ENCODE measurements around the gene GGNBP2. TPM values are rescaled to one million over a fixed set of nuclear protein-coding genes. Genes with fewer than 3 reads are reported as not detected.

The GGNBP2 gene
- total RNA-seq, 4 donors from 2014 or later: 41.6 to 55.8 (median 54.2) TPM

- Histone ChIP-seq H3K9me3 (no peaks in the 10 kb centered on the region), H3K4me1 (peaks cover 0 to 2% (median 0%) of the 10 kb centered on the region in 4 donors), H3K27me3 (peaks cover 0 to 56% (median 0%) of the 10 kb centered on the region in 4 donors), H3K27ac (replicated peaks in 1 of 4) (no peak overlapping the region), H3K36me3 (no peaks in the 10 kb centered on the region), H3K4me3 (no peak overlapping the region)
- 34% methylated on average over 5 of the region's 5 CpGs for whole genome bisulfite sequencing
- no peak for DNase-seq (ENCODE audit: extremely low spot score)
- TF ChIP-seq CTCF (IDR thresholded peaks at IDR 0.05) (no peak), POLR2A (IDR thresholded peaks at IDR 0.05; ENCODE audit: low read depth) (no peak), EP300 (IDR thresholded peaks at IDR 0.05) (no peak), POLR2AphosphoS5 (IDR thresholded peaks at IDR 0.05) (no peak)
- intact Hi-C loops (cut with DNase I): no loop called here
Observed at GRCh38 chr17:36614933-36615332, 70.2 kb downstream of the GGNBP2 start.

GRCh38 chr17:36616061-36617029 is 71.6 kb downstream of the GGNBP2 start:
- Histone ChIP-seq H3K9me3 (no peaks in the 10 kb centered on the region), H3K36me3 (no peaks in the 10 kb centered on the region), H3K27ac (replicated peaks in 1 of 4) (no peak overlapping the region), H3K27me3 (peaks cover 0 to 63% (median 0%) of the 10 kb centered on the region in 4 donors), H3K4me1 (no peaks in the 10 kb centered on the region), H3K4me3 (no peak overlapping the region)
- 85% methylated on average over 15 of the region's 16 CpGs for WGBS
- intact Hi-C loops (cut with DNase I): no loop called here
- TF ChIP-seq POLR2AphosphoS5 (IDR thresholded peaks at IDR 0.05) (no peak), CTCF (IDR thresholded peaks at IDR 0.05) (no peak), POLR2A (IDR thresholded peaks at IDR 0.05; ENCODE audit: low read depth) (no peak), EP300 (IDR thresholded peaks at IDR 0.05) (no peak)
- DNase-seq (ENCODE audit: extremely low spot score): no peak

GRCh38 chr17:36617773-36618172 is 73.1 kb downstream of the GGNBP2 start:
- Histone ChIP-seq H3K9me3 (no peaks in the 10 kb centered on the region), H3K36me3 (no peaks in the 10 kb centered on the region), H3K27me3 (peaks cover 0 to 63% (median 0%) of the 10 kb centered on the region in 4 donors), H3K4me3 (no peak overlapping the region), H3K4me1 (no peaks in the 10 kb centered on the region), H3K27ac (replicated peaks in 1 of 4) (no peak overlapping the region)
- TF ChIP-seq POLR2AphosphoS5 (IDR thresholded peaks at IDR 0.05): no peak
- TF ChIP-seq EP300 (IDR thresholded peaks at IDR 0.05): no peak
- no peak for TF ChIP-seq POLR2A (IDR thresholded peaks at IDR 0.05; ENCODE audit: low read depth)
- TF ChIP-seq CTCF (IDR thresholded peaks at IDR 0.05): no peak
- WGBS: 89% methylated on average over 7 of the region's 7 CpGs
- intact Hi-C loops (cut with DNase I): no loop called here
- DNase-seq (ENCODE audit: extremely low spot score): no peak

- intact Hi-C loops (cut with DNase I): no loop called here
- WGBS: 91% methylated on average over 3 of the region's 3 CpGs
Observed at GRCh38 chr17:36623281-36623680, 78.6 kb downstream of the GGNBP2 start.

More at GRCh38 chr17:36623281-36623680, 78.6 kb downstream of the GGNBP2 start:
- H3K9me3 ChIP-seq: no peaks in the 10 kb centered on the region
- no peaks in the 10 kb centered on the region for H3K36me3 ChIP-seq
- H3K4me3 ChIP-seq: no peak overlapping the region
- DNase-seq (ENCODE audit: extremely low spot score): no peak
- H3K4me1 ChIP-seq: no peaks in the 10 kb centered on the region
- H3K27ac ChIP-seq (replicated peaks in 1 of 4): no peak overlapping the region
- no peak for TF ChIP-seq EP300 (IDR thresholded peaks at IDR 0.05)
- no peak for TF ChIP-seq POLR2A (IDR thresholded peaks at IDR 0.05; ENCODE audit: low read depth)
- TF ChIP-seq CTCF (IDR thresholded peaks at IDR 0.05): no peak
- TF ChIP-seq POLR2AphosphoS5 (IDR thresholded peaks at IDR 0.05): no peak
- H3K27me3 ChIP-seq: peaks cover 0 to 31% (median 0%) of the 10 kb centered on the region in 4 donors

Measured in esophagus muscularis mucosa (tissue), 4 donors.